AG04449 (cell line): Measurements from ENCODE around the gene THAP5.

Source experiments
- CTCF ChIA-PET: fragments of 350-600 bp; formaldehyde crosslinking; extraction: SDS; loops from one replicate; lab custom pipeline; 2021; ENCODE audit warnings: antibody characterized with exemption; lab: Yijun Ruan, JAX
- POLR2A ChIA-PET: fragments of 400-600, 350-600 bp; formaldehyde crosslinking; extraction: SDS; loops from one replicate; lab custom pipeline; 2020; ENCODE audit warnings: antibody characterized with exemption, inconsistent platforms; lab: Yijun Ruan, JAX
- DNase-seq: peaks from one replicate; pipeline ENCODE4 v3.0.0-alpha.2; 2010; ENCODE audit warnings: low read depth, low spot score
- H3K4me3 ChIP-seq: 2 replicates; pipeline ENCODE4 v1.5.1; 2011; ENCODE audit warnings: low read depth, mild to moderate bottlenecking, control low read depth, low read length
- TF ChIP-seq, protein P1 (sequence below): IDR thresholded peaks from one replicate; pipeline ENCODE4 v1.5.1; 2011; ENCODE audit warnings: mild to moderate bottlenecking, moderate library complexity, low read length, control low read depth, inconsistent platforms; ENCODE audit not compliant: insufficient read depth; ENCODE audit errors: missing control alignments

THAP5 gene

DNA sequence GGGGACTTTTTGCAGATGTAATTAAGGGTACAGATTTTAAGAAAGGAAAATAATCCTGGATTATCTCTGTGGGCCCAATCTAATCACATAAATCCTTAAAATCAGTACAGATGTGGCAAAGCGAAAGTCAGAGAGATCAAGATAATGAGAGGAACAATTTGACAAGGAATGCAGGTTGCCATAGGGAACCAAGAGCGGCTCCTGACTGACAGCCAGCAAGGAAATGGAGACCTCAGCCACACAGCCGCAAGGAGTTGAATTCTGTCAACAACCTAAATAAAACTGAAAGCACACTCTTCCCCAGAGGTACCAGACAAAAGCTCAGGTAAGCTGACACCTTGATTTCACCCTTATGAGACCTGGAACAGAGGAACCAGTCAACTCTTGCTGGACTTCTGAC lies 40.2 kb downstream of the THAP5 start:
- ChIA-PET CTCF (no interaction called here), POLR2A (no interaction called here)
- no peak overlapping the region for H3K4me3 ChIP-seq
- TF ChIP-seq, protein P1, sequence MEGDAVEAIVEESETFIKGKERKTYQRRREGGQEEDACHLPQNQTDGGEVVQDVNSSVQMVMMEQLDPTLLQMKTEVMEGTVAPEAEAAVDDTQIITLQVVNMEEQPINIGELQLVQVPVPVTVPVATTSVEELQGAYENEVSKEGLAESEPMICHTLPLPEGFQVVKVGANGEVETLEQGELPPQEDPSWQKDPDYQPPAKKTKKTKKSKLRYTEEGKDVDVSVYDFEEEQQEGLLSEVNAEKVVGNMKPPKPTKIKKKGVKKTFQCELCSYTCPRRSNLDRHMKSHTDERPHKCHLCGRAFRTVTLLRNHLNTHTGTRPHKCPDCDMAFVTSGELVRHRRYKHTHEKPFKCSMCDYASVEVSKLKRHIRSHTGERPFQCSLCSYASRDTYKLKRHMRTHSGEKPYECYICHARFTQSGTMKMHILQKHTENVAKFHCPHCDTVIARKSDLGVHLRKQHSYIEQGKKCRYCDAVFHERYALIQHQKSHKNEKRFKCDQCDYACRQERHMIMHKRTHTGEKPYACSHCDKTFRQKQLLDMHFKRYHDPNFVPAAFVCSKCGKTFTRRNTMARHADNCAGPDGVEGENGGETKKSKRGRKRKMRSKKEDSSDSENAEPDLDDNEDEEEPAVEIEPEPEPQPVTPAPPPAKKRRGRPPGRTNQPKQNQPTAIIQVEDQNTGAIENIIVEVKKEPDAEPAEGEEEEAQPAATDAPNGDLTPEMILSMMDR, result no peak
- no peak for DNase-seq

DNA sequence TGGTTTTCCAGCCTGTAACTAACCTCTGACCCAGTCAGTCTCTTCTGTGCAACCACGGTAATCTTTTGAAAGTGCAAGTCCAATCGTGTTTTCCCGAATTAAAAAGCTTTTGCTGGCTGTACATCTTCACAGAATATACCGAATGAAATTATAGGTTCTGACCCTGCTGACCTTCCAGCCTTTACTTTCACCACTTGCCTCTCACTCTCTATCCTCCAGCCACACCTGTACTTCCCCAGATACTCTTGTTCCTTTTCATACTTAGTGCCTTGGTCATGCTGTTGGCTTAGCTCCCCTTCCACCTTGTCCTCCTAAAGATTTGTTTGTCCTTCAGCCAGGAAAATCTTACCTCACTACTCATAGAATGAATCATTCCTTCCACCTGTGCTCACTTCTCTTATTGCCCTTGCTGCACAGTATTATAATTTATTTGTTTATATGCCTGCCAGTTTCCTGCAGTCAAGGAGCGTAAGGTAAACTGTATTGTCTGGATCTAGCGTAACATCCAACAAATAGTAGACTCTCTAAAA lies 41.3 kb downstream of the THAP5 start:
- TF ChIP-seq, protein P1, result no peak
- DNase-seq, result no peak
- ChIA-PET CTCF (no interaction called here), POLR2A (no interaction called here)
- H3K4me3 ChIP-seq, result no peak overlapping the region

DNA sequence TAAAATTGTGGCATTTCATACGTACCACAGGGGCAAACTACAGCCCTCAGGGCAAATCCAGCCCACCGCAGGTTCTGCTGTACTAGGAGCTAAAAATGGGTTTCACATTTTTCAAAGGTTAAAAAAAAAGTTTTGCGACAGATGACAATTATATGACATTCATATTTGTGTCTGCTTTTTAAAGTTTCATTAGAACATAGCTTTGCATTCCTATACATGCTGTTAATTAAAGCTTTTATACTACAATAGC lies 42.8 kb downstream of the THAP5 start:
- H3K4me3 ChIP-seq, result peak overlapping the region; percentile 88
- ChIA-PET POLR2A (interaction anchor here (0.6 kb wide), 1 partner anchor 130 kb away, joined by 3 read pairs; no protein-coding TSS in a partner anchor), CTCF (interaction anchor here (3.1 kb wide), 1 partner anchor 29 kb away, joined by 14 read pairs; no protein-coding TSS in a partner anchor)
- TF ChIP-seq, protein P1, result no peak
- DNase-seq, result no peak

DNA sequence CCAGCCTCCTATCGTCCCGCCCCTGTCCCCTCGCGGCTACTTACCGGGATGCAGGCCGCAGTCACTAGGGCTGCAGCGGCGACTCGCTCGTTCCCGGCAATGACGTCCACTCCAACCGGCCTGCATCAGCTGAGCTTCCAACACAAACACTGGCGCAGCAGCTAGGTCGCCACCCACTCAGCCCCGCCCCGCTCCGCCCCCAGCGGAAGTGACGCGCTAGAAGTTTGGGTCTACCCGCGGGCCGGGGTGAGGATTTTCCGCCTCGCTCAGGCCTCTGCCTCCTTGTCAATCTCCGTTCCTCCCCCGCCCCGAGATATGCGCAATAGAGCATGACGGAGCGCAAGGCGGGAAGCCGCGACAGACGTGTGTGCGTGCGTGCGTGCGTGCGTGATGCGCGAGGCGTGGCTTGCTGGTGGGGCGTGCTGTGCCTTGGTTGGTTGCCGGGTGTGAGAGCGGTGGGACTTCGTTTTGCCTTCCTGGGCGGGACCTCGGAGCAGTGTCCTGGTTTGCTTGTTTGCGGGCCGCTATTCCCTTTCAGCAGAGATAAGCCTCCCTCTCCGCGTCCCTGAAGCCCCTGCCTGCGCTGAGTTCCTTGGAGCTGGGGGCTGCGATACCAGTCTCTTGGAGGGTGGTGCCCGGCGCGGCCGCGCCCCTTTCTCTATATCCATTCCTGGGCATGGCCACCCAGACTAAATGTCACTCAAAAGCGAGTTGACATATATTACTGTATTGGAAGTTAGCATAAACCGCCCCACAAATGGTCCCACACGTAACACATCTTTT lies 43.3 kb downstream of the THAP5 start, which contains the start of gene PNPLA8:
PNPLA8 (minus strand) TSS at position 151 of the 783 bp plus-strand sequence. CDS start 10,644 bp downstream, outside the sequence.
- DNase-seq, result peak; percentile 97
- ChIA-PET CTCF (interaction anchor here (1.4 to 3.1 kb wide), 3 partner anchors 11 to 28 kb away, joined by 3 to 14 read pairs (median 5); no protein-coding TSS in a partner anchor), POLR2A (interaction anchor here (0.6 to 1.5 kb wide), 5 partner anchors 9 to 129 kb away, joined by 3 to 11 read pairs (median 3); partner anchors contain the start of genes DNAJB9 and THAP5)
- TF ChIP-seq, protein P1, result no peak
- H3K4me3 ChIP-seq, result peak within 1 kb of the TSS; percentile 88

DNA sequence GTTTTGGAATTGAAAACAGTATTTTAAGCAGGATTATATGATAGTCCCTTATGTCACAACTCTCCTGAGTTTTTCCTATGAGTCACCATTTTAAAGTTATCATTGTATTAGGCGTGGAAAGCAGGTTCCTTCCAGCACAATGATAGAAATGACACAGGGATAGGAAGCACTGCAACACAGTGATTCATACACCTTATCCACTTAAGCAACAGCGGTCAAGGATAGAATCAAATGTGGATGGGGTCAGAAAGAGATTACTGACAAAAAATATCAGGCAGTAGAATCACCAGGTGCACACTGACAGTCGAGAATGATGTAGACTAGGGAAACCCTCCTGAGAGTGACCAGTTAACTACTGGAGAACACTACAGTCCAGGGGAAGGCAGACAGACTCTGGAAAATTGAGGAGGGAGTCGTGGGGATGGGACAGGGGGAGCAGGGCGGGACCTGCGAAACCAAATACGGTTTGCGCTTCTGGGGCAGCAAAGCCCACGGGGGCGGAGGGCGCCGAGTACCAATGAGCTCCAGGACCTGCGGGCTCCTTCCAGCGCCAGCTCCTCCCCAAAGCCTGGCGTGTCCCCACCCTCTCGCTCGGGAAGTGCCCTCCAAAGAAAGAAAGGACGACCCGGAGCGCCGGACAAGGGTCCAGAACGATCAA lies 44.0 kb downstream of the THAP5 start:
- TF ChIP-seq, protein P1, result no peak
- ChIA-PET POLR2A (interaction anchor here (0.7 to 1.5 kb wide), 4 partner anchors 8 to 46 kb away, joined by 3 to 11 read pairs (median 4); partner anchors contain the start of genes DNAJB9 and THAP5), CTCF (interaction anchor here (1.4 to 3.1 kb wide), 3 partner anchors 11 to 28 kb away, joined by 3 to 14 read pairs (median 5); no protein-coding TSS in a partner anchor)
- H3K4me3 ChIP-seq, result peak overlapping the region; percentile 88
- DNase-seq, result no peak
